NCI-H345 treated with DMSO at 0.1 percent for 48 hours (cell line): Measurements from ENCODE around the gene TRABD.
"Not testable (repeated sequence)": the region's sequence is repeated elsewhere in the genome, so short reads cannot be mapped to it uniquely, and the experiment has no call there.

ENCODE experiments used
- DNase-seq: peaks from one replicate; lab custom pipeline; 2025; ENCODE audit not compliant: unreplicated experiment; lab: John Stamatoyannopoulos, UW

The TRABD gene

DNA sequence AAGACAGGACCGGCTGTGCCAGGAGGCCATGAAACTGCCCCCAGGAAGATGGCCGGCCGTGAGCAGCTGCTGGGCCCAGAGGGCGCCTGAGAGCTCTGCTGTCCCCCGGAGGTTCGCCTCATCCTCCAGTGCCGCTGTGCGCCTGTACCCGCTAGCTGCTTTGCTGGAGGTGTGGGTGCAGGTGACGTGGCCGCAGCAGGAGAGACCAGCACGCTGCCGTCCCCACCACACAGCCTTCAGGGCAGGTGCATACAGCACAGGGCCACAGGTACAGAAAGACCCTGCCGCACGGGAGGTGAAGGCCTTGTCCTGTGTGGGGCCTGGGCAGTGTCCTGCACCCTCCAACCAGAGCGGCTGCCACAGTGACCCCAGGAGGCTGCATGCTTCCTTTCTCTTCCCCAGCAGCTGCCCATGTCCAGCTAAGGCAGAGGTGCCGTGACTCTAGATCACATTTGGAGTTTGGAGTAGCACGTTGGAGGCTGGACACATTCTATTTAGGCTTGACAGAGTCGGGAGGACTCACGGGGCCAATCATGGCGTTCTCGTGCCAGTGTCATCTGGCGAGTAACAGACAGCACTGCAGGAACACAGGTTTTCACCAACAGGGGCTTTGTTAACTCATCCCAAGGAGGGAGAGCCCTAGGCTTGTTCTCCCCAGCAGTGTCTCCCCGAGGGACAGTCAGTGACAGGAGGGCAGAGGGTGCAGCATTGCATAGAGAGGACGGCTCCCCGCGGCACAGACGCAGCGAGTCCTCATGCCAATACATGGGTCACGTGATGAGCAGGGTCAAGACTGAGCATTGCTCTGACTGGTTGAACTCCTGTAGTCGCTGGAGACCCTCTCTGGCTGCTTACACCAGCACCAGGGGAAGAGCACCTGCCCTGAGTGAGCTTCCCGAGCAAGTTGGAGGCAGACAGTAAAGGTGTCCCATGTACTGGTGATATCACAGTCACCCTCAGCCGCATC is 33.9 kb upstream of the TRABD start:
- DNase-seq, result no peak

GRCh38 chr22:50153056-50153755 is 32.5 kb upstream of the TRABD start:
- DNase-seq, result no peak

GRCh38 chr22:50153756-50154140 is 32.0 kb upstream of the TRABD start:
- DNase-seq, result no peak

DNA sequence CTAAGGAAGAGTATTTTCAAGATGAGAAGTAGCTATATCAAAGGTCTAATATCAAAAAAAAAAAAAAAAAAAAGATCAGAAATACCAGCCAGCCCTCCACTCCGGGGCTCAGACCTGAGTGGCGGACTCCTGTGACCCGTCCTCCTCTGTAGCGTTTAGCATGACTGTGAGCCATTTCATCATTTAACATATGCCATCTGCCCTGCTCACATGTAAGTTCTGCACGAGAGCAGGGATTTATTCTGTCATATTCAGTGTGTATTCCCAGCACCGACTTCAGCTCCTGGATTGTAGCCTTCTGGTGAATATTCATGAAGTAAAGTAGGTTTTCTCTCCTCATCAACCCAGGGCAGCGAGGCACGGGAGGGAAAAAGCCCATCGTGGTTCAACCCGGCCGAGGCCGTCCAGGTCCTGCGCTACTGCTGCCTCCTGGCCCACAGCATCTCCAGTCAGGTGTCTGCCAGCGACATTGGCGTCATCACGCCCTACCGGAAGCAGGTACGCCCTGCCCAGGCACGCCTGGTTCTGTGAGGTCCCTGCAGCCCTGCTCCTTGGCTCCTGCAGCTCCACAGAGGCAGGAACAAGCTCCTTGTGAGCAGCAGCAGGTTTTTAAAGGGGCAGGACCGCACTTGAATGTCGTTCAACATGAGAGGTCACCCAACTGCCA is 27.9 kb upstream of the TRABD start:
- DNase-seq, result no peak

DNA sequence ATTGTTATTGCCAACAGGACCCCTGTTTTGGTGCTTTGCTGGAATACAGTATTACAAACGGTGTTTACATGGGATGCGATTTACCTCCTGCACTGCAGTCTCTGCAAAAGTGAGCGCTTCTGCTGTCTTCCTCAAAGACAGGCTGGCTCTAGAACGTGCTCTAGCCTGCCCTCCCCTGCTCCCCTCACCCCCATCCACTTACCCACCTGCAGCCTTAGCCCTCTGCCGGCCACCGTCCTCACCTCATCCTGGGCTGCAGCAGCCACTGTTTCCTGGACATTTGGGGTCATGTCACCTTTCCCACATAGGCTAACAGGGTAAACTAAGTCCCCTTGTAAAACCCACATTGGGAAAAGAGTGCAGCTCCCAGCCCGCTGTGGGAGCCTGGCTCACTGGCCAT is 24.8 kb upstream of the TRABD start:
- DNase-seq, result no peak

DNA sequence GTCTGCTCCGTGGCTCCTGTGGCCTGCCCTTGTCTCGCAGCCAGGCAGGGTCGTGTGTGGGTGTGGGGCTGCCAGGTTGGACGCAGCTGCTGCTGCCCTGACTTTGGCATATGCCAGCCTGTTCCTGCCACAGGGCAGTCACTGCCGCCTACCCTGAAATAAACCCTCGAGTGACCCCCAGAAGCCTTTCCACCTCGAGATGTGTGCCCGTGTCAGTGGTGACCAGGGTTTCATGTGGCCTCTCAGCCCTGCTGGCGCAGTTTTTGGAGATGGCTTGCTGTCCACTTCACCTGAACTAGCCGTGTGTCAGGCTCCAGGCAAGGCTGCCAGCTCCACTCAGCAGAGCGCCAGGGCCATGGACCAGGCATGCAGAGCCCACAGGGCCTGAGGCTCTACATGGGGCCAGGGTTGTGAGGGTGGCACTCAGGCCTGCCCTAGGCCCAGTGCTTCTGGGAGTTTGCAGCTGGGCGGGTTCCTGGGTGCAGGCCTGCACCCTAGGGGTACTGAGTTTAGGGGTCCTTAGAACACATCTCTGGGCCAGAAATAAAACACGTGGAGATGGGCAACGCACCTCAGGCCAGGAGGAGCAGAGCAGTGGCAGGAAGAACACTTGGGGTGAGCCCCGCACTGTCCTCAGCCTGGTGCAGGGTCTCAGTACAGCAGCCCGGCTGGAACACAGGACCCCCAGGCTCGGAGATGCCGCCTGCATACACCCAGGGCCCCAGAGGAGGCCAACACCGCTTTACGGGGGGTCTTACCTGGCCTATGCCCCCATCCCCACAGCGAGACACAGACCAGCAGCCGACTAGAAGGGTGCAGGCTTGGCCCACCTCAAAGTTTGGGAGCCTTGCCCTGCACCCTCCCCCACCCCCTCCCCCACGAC is 24.0 kb upstream of the TRABD start:
- DNase-seq, result no peak

GRCh38 chr22:50162391-50162956 is 23.2 kb upstream of the TRABD start:
- no peak for DNase-seq

DNA sequence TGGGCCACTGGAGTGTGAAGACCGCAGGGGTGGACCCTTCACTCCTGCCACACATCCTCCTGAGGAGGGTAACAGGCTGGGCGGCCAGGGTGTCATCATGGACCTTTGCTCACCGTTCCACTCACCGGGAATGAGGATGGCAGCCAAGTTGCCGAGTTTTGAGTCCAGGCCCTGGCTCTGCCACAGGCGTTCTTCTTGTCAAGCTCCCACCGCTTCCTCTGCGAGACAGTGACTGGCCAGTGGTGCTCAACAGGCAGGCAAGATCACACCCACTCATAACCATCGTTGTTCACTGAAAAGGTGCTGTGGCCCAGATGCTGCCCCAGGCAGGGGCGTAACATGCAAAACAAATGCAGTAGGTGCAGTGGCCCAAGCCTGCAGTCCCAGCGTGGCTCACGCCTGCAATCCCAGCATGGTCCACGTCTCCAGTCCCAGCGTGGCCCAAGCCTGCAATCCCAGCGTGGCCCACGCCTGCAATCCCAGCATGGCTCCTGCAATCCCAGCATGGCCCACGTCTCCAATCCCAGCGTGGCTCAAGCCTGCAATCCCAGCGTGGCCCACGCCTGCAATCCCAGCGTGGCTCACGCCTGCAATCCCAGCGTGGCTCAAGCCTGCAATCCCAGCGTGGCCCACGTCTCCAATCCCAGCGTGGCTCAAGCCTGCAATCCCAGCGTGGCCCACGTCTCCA is 20.1 kb upstream of the TRABD start:
- DNase-seq, result no peak

- DNase-seq, result no peak
Observed at GRCh38 chr22:50167689-50168489, 17.8 kb upstream of the TRABD start.

- not testable (repeated sequence) for DNase-seq
Observed at GRCh38 chr22:50168490-50169180, 17.1 kb upstream of the TRABD start.

GRCh38 chr22:50169181-50169759 is 16.4 kb upstream of the TRABD start:
- DNase-seq, result no peak

GRCh38 chr22:50169774-50170341 is 15.9 kb upstream of the TRABD start:
- DNase-seq, result no peak

DNA sequence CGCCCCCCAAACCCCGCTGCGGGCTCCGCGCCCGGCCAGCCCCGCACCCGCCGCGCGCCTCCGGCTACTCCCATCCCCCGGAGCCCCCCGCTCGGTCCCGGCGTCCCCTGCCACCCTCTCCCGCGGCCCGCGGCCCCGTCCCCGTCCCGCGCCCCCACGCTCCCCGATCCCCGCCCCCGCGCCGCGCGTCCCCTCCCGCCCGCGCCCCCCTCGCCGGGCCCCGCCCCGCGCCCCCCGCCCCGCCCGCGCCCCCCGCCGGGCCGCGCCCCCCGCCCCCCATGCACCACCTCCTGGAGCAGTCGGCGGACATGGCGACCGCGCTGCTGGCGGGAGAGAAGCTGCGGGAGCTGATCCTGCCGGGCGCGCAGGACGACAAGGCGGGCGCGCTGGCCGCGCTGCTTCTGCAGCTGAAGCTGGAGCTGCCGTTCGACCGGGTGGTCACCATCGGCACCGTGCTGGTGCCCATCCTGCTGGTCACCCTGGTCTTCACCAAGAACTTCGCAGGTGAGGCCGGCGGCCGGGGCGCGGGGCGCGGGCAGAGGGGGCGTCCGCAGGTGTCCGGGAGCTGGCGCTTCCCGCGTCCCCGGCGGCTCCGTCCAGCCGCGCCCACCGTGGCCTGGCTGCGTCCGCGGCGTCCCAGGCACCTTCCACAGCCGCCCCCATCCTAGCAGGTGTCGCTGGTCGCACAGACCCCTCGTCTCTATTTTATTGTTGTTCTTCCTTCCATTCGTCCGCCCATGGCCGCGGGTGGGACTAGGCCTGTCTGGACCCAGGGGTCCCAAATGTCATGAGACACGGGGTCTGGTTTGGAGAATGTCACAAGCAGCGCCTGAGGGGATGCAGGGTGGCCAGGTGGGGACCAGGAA is 15.0 kb upstream of the TRABD start, which contains the start of gene PANX2:
PANX2 (plus strand) TSS at position 279 of the 866 bp plus-strand sequence; CDS start at position 279, 0 bp downstream.
- no peak for DNase-seq

GRCh38 chr22:50171319-50171964 is 14.3 kb upstream of the TRABD start:
- DNase-seq, result no peak

- no peak for DNase-seq
Observed at GRCh38 chr22:50171965-50172421, 13.7 kb upstream of the TRABD start.
